GM12801 (cell line): ENCODE measurements around the gene GRK1.

Experiments used
- CTCF ChIP-seq: IDR thresholded peaks from one replicate; pipeline ENCODE4 v1.5.1; 2011; ENCODE audit warnings: control low read depth; ENCODE audit not compliant: insufficient read length; ENCODE audit errors: extremely low read depth

Gene GRK1

GRCh38 chr13:113623491-113624234, 43.4 kb upstream of the GRK1 start:
- no peak for TF ChIP-seq CTCF

- no peak for TF ChIP-seq CTCF
Measured at GRCh38 chr13:113624235-113624587, 42.8 kb upstream of the GRK1 start.

GRCh38 chr13:113625965-113626721, 40.9 kb upstream of the GRK1 start:
- no peak for TF ChIP-seq CTCF

- no peak for TF ChIP-seq CTCF
Measured at GRCh38 chr13:113627136-113627535, 39.9 kb upstream of the GRK1 start.

GRCh38 chr13:113628291-113629270, 38.4 kb upstream of the GRK1 start:
- TF ChIP-seq CTCF = no peak

- TF ChIP-seq CTCF = no peak
Measured at GRCh38 chr13:113629866-113630265, 37.2 kb upstream of the GRK1 start.

- TF ChIP-seq CTCF = no peak
Measured at GRCh38 chr13:113630296-113630695, 36.7 kb upstream of the GRK1 start.
